ENCODE measurements around the gene COBLL1.

COBLL1 gene

GRCh38 chr2:164847291-164847690 is 5.7 kb upstream of the COBLL1 start:
- DNase-seq (ENCODE audit: low spot score) (no peak), ATAC-seq (ENCODE audit: low read depth) (no peak)
- TF ChIP-seq CTCF (IDR thresholded peaks at IDR 0.05; ENCODE audit: poor library complexity, severe bottlenecking), result no peak
- H3K4me3 ChIP-seq (ENCODE audit: severe bottlenecking), result no peak overlapping the region
- H3K9me3 ChIP-seq (ENCODE audit: severe bottlenecking), result no peaks in the 10 kb centered on the region
- H3K4me1 ChIP-seq (ENCODE audit: insufficient read depth, poor library complexity, severe bottlenecking), result peaks cover 53% of the 10 kb centered on the region
- H3K27ac ChIP-seq (ENCODE audit: poor library complexity, severe bottlenecking), result peak overlapping the region; percentile 66
- H3K27me3 ChIP-seq (ENCODE audit: insufficient read depth, poor library complexity, severe bottlenecking), result no peaks in the 10 kb centered on the region
- H3K36me3 ChIP-seq (ENCODE audit: low read depth), result no peaks in the 10 kb centered on the region

- H3K9me3 ChIP-seq (ENCODE audit: severe bottlenecking), result no peaks in the 10 kb centered on the region
- TF ChIP-seq CTCF (IDR thresholded peaks at IDR 0.05; ENCODE audit: poor library complexity, severe bottlenecking), result no peak
- no peaks in the 10 kb centered on the region for H3K36me3 ChIP-seq (ENCODE audit: low read depth)
- H3K4me3 ChIP-seq (ENCODE audit: severe bottlenecking), result no peak overlapping the region
- ATAC-seq (ENCODE audit: low read depth) (no peak), DNase-seq (ENCODE audit: low spot score) (no peak)
- peaks cover 53% of the 10 kb centered on the region for H3K4me1 ChIP-seq (ENCODE audit: insufficient read depth, poor library complexity, severe bottlenecking)
- no peaks in the 10 kb centered on the region for H3K27me3 ChIP-seq (ENCODE audit: insufficient read depth, poor library complexity, severe bottlenecking)
- no peak overlapping the region for H3K27ac ChIP-seq (ENCODE audit: poor library complexity, severe bottlenecking)
Observed at GRCh38 chr2:164846276-164846675, 4.7 kb upstream of the COBLL1 start.

- Histone ChIP-seq H3K4me1 (ENCODE audit: insufficient read depth, poor library complexity, severe bottlenecking) (peaks cover 37% of the 10 kb centered on the region), H3K4me3 (ENCODE audit: severe bottlenecking) (no peak overlapping the region), H3K9me3 (ENCODE audit: severe bottlenecking) (no peaks in the 10 kb centered on the region), H3K36me3 (ENCODE audit: low read depth) (no peaks in the 10 kb centered on the region), H3K27ac (ENCODE audit: poor library complexity, severe bottlenecking) (peak overlapping the region; percentile 92), H3K27me3 (ENCODE audit: insufficient read depth, poor library complexity, severe bottlenecking) (no peaks in the 10 kb centered on the region)
- DNase-seq (ENCODE audit: low spot score) (no peak), ATAC-seq (ENCODE audit: low read depth) (0 out of 3 replicates have a peak, but pooled peaks have one; percentile 3)
- no peak for TF ChIP-seq CTCF (IDR thresholded peaks at IDR 0.05; ENCODE audit: poor library complexity, severe bottlenecking)
Observed at GRCh38 chr2:164843346-164843911, 1.8 kb upstream of the COBLL1 start.

GRCh38 chr2:164842624-164842966 is 972 bp upstream of the COBLL1 start:
- peak overlapping the region; percentile 94 for H3K4me3 ChIP-seq (ENCODE audit: severe bottlenecking)
- DNase-seq (ENCODE audit: low spot score), result no peak
- H3K9me3 ChIP-seq (ENCODE audit: severe bottlenecking), result no peaks in the 10 kb centered on the region
- H3K27ac ChIP-seq (ENCODE audit: poor library complexity, severe bottlenecking), result peak overlapping the region; percentile 92
- H3K4me1 ChIP-seq (ENCODE audit: insufficient read depth, poor library complexity, severe bottlenecking), result peaks cover 37% of the 10 kb centered on the region
- no peaks in the 10 kb centered on the region for H3K36me3 ChIP-seq (ENCODE audit: low read depth)
- no peak for TF ChIP-seq CTCF (IDR thresholded peaks at IDR 0.05; ENCODE audit: poor library complexity, severe bottlenecking)
- H3K27me3 ChIP-seq (ENCODE audit: insufficient read depth, poor library complexity, severe bottlenecking), result no peaks in the 10 kb centered on the region
- no peak for ATAC-seq (ENCODE audit: low read depth)

- no peak for TF ChIP-seq CTCF (IDR thresholded peaks at IDR 0.05; ENCODE audit: poor library complexity, severe bottlenecking)
- H3K27me3 ChIP-seq (ENCODE audit: insufficient read depth, poor library complexity, severe bottlenecking), result no peaks in the 10 kb centered on the region
- peak overlapping the region; percentile 94 for H3K4me3 ChIP-seq (ENCODE audit: severe bottlenecking)
- no peaks in the 10 kb centered on the region for H3K36me3 ChIP-seq (ENCODE audit: low read depth)
- H3K4me1 ChIP-seq (ENCODE audit: insufficient read depth, poor library complexity, severe bottlenecking), result peaks cover 34% of the 10 kb centered on the region
- H3K27ac ChIP-seq (ENCODE audit: poor library complexity, severe bottlenecking), result peak overlapping the region; percentile 92
- DNase-seq (ENCODE audit: low spot score), result peak; percentile 68
- ATAC-seq (ENCODE audit: low read depth), result peak; percentile 37
- no peaks in the 10 kb centered on the region for H3K9me3 ChIP-seq (ENCODE audit: severe bottlenecking)
Observed at GRCh38 chr2:164840930-164841718, 499 bp downstream of the COBLL1 start.

All from RWPE2 (cell line).